Measurements from ENCODE around the gene ZCWPW2. TPM values are rescaled to one million over a fixed set of nuclear protein-coding genes. Genes with fewer than 3 reads are reported as not detected.

ZCWPW2 gene
- total RNA-seq, 1 experiment from 2014 or later: not detected

GRCh38 chr3:28476764-28477163, 128.2 kb downstream of the ZCWPW2 start:
- Mint-ChIP-seq H3K9me3 (ENCODE audit: low read depth, unreplicated experiment) (no peaks in the 10 kb centered on the region), H3K4me1 (ENCODE audit: low read depth, unreplicated experiment) (no peaks in the 10 kb centered on the region), H3K27me3 (ENCODE audit: unreplicated experiment) (no peaks in the 10 kb centered on the region), H3K4me3 (ENCODE audit: low read depth, unreplicated experiment) (no peak overlapping the region), H3K36me3 (ENCODE audit: insufficient read depth, unreplicated experiment) (no peaks in the 10 kb centered on the region), H3K27ac (ENCODE audit: unreplicated experiment) (no peak overlapping the region)
- DNase-seq: no peak
- BruUV-seq (replicated peaks): no TSS peak
- CTCF ChIA-PET: interaction anchor here (0.5 to 0.6 kb wide), 2 partner anchors 372 to 805 kb away, joined by 3 read pairs; no protein-coding TSS in a partner anchor
- intact Hi-C loops (cut with micrococcal nuclease; ENCODE audit: unreplicated experiment): loop anchor here (1.0 to 5.0 kb wide), 2 partner anchors 251 to 1286 kb away; no protein-coding TSS in a partner anchor
- no peak for TF ChIP-seq CTCF (IDR thresholded peaks at IDR 0.05; ENCODE audit: unreplicated experiment)

- BruUV-seq (replicated peaks): no TSS peak
- H3K27me3 Mint-ChIP-seq (ENCODE audit: unreplicated experiment): no peaks in the 10 kb centered on the region
- no peak overlapping the region for H3K27ac Mint-ChIP-seq (ENCODE audit: unreplicated experiment)
- H3K36me3 Mint-ChIP-seq (ENCODE audit: insufficient read depth, unreplicated experiment): no peaks in the 10 kb centered on the region
- peaks cover 5% of the 10 kb centered on the region for H3K9me3 Mint-ChIP-seq (ENCODE audit: low read depth, unreplicated experiment)
- no peak overlapping the region for H3K4me3 Mint-ChIP-seq (ENCODE audit: low read depth, unreplicated experiment)
- CTCF ChIA-PET: interaction anchor here (1.1 kb wide), 1 partner anchor 14 kb away, joined by 3 read pairs; no protein-coding TSS in a partner anchor
- TF ChIP-seq CTCF (IDR thresholded peaks at IDR 0.05; ENCODE audit: unreplicated experiment): no peak
- no peaks in the 10 kb centered on the region for H3K4me1 Mint-ChIP-seq (ENCODE audit: low read depth, unreplicated experiment)
- intact Hi-C loops (cut with micrococcal nuclease; ENCODE audit: unreplicated experiment): no loop called here
- no peak for DNase-seq
Measured at GRCh38 chr3:28485164-28485563, 136.6 kb downstream of the ZCWPW2 start.

- DNase-seq: no peak
- Mint-ChIP-seq H3K36me3 (ENCODE audit: insufficient read depth, unreplicated experiment) (no peaks in the 10 kb centered on the region), H3K4me3 (ENCODE audit: low read depth, unreplicated experiment) (no peak overlapping the region), H3K27ac (ENCODE audit: unreplicated experiment) (no peak overlapping the region), H3K27me3 (ENCODE audit: unreplicated experiment) (no peaks in the 10 kb centered on the region), H3K4me1 (ENCODE audit: low read depth, unreplicated experiment) (no peaks in the 10 kb centered on the region), H3K9me3 (ENCODE audit: low read depth, unreplicated experiment) (no peaks in the 10 kb centered on the region)
- intact Hi-C loops (cut with micrococcal nuclease; ENCODE audit: unreplicated experiment): no loop called here
- CTCF ChIA-PET: no interaction called here
- no TSS peak for BruUV-seq (replicated peaks)
- TF ChIP-seq CTCF (IDR thresholded peaks at IDR 0.05; ENCODE audit: unreplicated experiment): no peak
Measured at GRCh38 chr3:28495301-28495700, 146.8 kb downstream of the ZCWPW2 start.

GRCh38 chr3:28502397-28502937, 153.9 kb downstream of the ZCWPW2 start:
- H3K27ac Mint-ChIP-seq (ENCODE audit: unreplicated experiment): no peak overlapping the region
- no peaks in the 10 kb centered on the region for H3K9me3 Mint-ChIP-seq (ENCODE audit: low read depth, unreplicated experiment)
- intact Hi-C loops (cut with micrococcal nuclease; ENCODE audit: unreplicated experiment): no loop called here
- TF ChIP-seq CTCF (IDR thresholded peaks at IDR 0.05; ENCODE audit: unreplicated experiment): no peak
- H3K27me3 Mint-ChIP-seq (ENCODE audit: unreplicated experiment): no peaks in the 10 kb centered on the region
- no peak for DNase-seq
- no peaks in the 10 kb centered on the region for H3K4me1 Mint-ChIP-seq (ENCODE audit: low read depth, unreplicated experiment)
- H3K36me3 Mint-ChIP-seq (ENCODE audit: insufficient read depth, unreplicated experiment): no peaks in the 10 kb centered on the region
- CTCF ChIA-PET: interaction anchor here (1.0 kb wide), 1 partner anchor 30 kb away, joined by 3 read pairs; no protein-coding TSS in a partner anchor
- no TSS peak for BruUV-seq (replicated peaks)
- H3K4me3 Mint-ChIP-seq (ENCODE audit: low read depth, unreplicated experiment): no peak overlapping the region

Measured in Calu3 (cell line).